ENCODE data around the gene ELAPOR1.

ELAPOR1 gene

DNA sequence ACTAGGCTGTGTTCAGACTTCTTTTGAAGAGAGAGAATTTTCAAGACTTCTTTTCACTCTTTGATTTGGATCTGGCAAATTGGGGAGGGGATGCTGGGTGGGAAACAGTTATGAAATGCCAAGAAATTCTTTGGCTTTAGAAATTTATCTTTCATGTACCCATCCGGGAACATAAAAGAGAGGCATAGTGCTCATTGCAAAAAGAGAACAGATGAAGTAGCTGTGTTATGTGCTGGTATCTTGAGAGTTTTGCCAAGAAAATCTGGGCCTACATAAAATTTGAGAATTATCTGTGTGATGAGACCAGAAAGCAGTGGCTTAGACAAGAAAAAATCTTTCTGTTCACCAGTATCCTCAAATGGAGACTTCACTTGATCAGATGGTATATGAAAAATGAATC lies 19.0 kb upstream of the ELAPOR1 start:
- DNase-seq (ENCODE audit: low spot score), result no peak

DNA sequence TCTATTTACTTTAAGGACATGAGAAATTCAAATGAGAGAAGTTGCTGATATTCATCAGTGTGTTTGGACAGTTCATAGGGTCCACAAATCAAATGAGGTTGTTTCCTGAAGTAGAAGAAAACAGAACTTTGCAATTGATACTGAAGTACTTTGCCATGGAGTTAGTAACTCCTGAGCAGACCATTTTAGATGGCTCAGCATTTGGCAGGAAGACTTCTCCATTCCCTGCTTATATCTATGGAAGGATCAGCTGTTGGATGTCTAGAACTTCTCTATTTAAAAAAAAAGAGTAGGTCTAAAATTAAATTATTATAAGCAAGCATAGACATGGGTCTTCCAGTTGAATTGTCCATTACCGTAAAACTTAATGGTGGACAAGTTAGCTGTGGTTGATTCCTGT lies 18.3 kb upstream of the ELAPOR1 start:
- no peak for DNase-seq (ENCODE audit: low spot score)

DNA sequence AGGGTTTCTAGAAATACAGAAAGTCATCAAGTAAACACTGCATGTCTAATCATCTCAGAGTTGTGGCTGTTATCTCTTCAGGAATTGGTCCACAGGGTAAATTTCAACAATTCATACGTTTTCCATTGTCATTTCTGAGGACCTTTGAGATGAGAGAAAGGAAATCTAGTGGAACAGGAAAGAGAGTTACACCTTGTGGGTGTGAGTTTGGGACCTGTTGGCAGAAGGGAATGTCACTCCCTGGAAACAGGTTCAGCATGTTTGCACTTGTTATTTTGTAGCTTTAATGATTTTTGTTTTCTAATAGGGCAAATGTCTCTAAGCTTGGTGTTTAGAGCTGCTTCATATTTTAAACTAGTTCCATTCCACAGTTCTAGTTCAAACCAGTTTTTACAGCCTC lies 17.8 kb upstream of the ELAPOR1 start:
- DNase-seq (ENCODE audit: low spot score), result no peak

DNA sequence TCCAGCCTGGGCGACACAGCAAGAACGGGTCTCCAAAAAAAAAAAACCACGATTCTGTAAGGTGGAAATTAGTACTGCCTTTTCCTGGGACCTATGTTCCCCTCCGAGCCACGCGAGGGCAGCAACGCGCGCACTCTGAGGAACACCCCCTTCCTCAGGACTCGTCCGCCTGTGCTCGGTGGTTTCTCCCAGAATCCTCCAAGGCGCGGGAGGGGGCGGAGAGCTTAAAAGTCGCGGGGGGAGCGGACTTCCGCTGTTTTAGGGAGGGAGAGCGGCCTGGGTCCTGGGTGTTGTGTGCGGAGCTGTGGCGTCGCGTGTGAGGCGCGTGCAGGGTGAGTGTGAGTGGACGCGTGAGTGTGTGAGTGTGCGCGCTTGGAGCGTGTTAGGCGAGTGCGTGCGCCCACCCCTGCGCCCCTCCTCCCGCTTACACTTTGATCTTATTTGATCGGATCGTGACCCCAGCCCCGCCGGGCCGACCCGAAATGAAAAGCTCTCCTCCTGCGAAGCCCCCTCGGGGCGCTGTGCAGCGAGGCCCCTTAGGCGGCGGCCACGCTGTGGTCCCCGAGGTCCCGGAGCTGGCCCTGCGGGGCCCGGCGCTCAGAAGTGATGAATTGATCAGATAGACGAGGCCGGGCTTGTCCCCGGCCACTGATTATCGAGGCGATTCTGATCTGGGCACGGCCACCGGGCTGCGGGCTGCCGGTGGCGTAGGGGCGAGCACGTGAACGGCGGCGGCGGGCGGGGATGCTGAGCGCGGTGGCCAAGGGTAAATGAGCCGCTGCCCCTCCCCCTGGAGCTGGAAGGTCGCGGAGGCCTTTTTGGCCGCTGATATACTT lies 13.8 kb upstream of the ELAPOR1 start:
- DNase-seq (ENCODE audit: low spot score), result peak; percentile 80

DNA sequence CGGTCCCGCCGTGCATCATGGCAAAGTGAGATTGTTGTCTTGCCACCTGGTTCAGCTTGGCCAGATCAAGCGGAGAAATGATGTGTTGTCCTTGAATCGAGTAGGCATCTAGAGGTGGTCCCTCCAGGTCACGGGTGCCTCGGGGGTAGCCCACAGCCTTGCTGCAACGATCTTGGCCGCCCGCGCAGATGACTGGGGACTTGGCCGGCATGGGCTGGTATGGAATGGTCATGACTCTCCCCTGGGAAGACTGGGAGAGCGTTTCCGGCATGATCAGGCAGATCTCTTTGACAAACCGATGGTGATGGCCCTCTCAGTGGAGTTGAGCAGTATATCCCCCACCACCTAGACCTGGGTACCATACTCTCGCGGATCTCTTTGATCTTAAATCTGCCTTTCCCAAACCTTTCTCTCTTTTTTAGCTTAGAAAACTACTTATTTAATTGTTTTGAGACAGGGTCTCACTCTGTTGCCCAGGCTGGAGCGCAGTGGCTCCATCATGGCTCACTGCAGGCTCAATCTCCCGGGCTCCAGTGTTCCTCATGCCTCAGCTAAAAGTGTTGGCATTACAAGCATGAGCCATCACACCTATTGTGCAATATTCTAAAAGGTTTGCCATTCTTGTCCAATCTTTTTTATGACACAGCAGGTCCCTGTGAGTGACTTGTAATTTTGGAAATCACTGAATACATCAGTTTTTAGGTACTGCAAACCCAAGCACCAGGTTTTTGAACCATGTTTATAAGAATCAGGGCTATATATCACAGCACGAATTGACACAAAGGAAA lies 9.4 kb upstream of the ELAPOR1 start:
- no peak for DNase-seq (ENCODE audit: low spot score)

DNA sequence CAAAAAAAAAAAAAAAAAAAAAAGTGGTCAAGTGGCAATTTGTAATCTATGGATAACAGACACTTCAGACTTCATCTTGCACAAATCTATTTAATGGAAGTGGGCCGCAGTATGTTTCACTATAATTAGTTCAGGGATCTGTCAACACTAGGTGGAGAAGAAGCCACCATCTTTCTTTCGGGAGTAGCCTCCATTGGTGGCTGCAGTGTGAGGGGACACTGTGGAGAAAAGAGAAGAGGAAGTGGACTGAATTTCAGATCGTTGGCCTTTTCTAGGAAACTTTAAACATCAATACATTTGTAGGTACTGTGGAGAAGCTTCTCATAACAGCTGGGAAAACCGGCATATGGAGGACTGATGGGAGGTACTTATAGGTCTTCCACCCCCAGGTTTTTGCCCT lies 8.0 kb upstream of the ELAPOR1 start:
- DNase-seq (ENCODE audit: low spot score), result no peak

DNA sequence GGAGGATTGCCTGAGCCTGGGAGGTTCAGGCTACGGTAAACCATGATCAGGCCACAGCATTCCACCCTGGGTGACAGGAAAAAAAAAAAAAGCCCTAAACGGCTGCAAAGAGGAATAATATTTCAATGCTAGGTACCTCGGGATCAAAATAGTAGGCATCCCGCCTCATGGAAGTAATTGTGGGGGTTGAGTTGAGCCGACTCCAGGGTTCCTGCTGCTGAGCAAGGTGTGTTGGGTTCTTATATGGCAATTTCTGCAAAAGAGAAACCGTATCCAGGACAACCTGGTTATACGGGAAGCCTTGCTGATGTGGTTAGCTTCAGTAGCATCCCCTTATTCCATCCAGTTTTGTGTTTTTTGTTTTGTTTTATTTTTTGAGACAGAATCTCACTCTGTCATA lies 6.1 kb upstream of the ELAPOR1 start:
- no peak for DNase-seq (ENCODE audit: low spot score)

DNA sequence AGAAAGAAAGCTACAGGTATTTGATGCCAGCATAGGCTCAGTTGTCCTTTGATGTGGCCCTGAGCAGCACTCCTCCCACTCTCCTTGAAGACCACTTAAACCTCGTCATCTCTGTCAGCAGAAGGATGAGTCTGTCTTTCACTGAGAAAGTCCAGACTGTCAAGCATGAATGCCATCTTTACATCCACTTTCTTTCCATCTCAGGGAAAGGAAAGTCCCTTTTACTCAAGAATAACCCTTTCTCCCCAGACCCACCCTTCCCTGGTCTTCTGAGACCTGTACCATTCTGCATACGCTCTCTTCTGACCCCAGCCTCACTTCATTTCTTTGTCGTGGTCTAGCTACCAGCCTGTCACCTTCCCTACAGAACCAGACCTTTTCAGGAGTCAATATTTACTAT lies 4.0 kb upstream of the ELAPOR1 start:
- DNase-seq (ENCODE audit: low spot score), result no peak

DNA sequence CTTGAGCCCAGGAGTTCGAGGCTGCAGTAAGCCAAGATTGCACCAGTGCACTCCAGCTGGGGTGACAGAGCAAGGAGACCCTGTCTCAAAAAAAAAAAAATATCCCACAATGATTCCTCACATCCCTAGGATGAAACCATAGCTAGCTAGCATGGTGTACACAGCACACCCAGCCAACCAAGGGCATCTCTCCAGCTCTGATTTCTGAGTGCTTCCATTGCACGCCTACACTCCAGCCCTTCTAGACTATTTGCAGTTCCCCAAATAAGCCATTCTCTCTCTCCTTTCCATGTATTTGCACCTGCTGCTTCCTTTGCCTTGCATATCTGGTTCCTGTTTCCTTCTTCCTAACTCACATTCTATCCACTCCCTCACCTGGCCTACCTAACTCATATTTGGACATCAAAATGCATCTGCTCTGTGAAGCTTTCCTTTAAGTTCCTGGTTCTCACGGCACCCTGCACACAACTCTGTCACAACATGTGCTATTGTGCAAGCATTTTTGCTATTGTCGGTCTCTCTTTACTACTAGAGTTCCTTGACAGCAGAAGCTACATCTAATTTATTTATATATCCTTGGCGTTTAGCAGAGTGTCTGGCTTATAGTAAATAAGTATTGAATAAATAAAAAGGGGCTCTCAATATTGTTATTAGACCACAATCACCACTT lies 2.4 kb upstream of the ELAPOR1 start:
- DNase-seq (ENCODE audit: low spot score), result no peak

DNA sequence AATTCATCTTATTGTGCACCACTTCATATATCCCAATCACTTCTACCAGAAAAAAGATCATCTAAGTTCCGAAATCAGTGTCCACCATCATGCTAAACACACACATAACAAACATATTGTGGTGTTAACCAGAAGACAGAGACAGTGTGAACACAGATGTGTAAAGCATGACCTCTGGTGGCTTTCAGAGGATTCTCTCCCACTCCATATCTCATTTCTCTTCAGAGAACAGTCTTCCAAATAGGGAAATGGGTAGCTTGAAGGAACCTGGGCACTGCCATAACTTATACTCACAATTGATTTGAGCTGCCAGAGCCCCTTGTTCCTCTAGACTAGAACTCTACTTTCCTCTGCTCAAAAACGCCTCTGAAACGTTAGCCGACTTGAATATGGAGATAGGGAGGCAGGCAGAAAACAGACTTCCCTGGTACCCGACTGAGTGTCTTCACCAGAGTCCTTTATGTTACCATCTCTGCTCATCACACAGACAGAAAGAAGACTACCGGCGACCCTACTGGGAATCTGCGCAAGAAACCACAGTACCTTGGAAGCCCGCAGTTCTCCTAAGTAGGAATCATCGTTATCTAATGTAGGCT lies 1.8 kb upstream of the ELAPOR1 start:
- peak; percentile 15 for DNase-seq (ENCODE audit: low spot score)

DNA sequence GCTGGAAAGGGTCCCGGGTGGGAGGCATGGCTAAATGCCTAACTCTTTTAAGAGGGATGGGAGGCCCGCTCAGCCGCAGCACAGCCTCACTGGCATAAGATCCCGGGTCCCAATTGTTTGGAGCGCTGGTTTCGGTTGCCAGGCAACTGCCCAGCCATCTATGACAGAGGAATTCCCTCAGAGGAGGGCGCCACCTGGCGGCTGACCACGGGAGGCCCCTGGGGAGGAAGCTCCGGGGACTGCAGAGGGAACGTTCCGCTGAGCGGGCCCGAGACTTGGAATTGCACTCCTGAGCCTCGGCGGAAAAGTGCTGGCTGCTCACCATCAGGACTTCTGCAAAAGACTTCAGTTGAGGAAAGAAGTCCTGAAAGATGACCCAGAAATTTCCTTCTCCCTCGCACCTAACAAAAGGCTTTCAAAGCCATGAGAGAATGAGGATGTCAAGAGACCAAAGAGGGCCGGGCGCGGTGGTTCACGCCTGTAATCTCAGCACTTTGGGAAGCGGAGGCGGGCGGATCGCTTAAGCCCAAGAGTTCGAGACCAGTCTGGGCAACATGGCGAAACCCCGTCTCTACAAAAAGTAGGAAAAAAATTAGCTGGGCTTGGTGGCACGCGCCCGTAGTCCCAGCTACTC lies 1.1 kb upstream of the ELAPOR1 start:
- DNase-seq (ENCODE audit: low spot score), result peak; percentile 70

DNA sequence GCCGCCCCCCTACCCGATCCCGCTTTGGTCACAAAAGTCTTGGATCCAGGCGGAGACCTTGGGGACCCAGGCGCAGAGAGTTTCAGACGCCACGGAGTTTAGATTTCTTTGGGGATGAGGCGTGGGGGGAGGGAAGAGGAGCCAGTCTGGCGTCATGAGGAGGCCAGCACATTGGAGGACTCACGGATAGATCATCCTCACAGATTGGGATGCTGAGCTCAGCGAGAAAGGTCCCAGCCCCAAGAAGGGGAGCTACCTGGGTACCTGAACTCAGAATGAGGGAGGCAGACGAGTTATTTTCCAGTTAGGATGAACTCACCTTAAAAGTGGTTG lies 393 bp downstream of the ELAPOR1 start:
- no peak for DNase-seq (ENCODE audit: low spot score)

DNA sequence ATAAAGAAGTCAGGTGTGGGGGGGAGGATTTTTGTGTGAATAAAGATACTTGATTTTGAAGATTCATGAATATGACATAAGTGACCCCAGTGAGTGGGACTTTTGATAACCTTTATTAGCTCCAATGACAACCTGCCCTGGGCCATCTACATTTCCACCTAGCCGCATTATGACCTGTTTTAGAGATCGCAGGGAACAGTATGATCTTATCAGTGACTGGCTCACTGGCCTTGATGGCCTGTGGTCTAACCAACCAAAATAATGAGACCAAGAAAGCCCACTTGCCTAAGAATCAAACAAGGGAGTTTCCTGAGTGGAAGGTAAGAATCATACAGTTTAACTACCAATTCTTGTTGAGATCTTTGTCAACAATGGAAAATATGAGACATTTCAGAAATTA lies 1.8 kb downstream of the ELAPOR1 start:
- no peak for DNase-seq (ENCODE audit: low spot score)

DNA sequence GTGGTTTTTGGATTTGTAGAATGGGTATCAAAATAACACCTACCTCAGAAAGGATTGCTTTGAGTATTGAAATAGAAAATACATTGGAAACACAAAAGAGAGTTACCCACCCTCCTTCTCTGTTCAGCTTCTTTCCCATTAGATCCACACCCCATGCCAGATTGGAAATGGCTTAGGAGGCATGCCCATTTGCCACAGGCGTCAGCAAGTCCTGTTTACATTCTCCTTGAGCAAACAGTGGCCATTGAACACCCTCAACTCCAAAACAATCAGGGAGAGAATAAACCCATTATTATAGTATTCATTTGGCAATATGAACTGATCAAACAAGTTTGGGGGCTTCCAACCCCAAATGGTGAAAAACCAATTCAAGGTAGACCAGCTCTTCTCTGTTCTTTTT lies 2.4 kb downstream of the ELAPOR1 start:
- DNase-seq (ENCODE audit: low spot score), result no peak

DNA sequence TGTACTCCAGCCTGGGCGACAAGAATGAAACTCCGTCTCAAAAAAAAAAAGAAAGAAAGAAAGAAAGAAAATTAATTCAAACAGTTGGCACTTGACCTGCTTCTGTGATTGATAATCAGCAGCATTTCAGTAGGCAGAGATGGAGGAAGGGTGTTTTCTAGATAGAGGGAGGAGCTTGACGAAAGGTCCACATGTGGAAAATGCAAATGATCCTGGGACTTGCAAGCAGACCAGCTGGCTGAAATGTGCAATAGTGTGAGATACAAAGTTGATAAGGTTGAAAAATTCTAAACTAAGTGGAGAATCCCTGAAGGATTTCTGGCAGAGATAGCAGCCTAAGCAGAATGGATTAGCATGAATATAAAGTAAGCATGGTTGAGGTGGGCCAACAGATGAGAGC lies 4.2 kb downstream of the ELAPOR1 start:
- no peak for DNase-seq (ENCODE audit: low spot score)

DNA sequence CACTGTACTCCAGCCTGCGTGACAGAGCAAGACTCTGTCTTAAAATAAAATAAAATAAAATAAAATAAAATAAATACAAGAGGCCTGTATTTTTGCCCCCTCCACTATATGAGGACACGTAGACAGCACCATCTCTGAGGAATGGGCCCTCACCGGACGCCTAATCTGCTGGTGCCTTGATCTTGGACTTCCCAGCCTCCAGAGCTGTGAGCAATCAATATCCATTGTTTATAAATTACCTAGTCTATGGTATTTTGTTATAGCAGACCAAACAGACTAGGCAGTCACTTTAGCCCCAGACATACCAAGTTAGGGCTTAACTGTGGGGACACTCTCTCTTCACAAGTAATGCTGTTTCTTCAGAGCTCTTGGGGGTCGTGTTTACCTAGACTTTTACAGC lies 6.4 kb downstream of the ELAPOR1 start:
- no peak for DNase-seq (ENCODE audit: low spot score)

DNA sequence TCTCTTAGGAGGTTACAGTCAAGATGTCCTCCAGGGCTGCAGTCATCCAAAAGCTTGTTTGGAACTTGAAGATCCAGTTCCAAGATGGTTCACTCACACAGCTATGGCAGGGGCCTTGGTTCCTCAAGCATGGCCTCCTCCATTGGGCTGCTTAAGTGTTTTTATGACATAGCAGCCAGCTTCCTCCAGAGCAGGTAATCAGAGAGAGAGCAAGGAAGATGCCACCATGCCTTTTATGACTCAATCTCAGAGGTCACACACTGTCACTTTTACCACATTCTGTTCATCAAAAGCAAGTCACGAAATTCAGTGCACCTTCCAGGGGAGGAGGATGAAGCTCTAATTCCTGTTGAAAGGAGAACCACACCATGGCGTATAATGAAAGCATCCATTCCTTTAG lies 17.1 kb downstream of the ELAPOR1 start:
- DNase-seq (ENCODE audit: low spot score), result no peak

DNA sequence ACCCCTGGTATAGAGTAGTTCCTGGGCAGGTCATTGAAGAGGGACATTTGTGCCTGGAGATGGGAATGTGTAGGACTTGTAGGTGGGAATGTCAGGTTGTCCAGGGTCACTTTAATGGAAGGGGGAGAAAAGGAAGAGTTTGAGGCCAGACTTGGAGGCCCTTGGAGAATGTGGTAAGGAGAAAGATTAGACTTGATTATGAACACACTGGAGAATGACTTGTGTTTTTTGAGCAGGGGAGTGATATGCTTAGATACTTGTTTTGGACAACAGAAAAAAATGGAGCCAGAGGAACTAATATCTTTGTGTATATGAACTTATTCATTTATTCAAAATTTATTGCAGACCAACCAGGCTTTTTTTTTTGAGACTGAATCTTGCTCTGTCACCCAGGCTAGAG lies 17.9 kb downstream of the ELAPOR1 start:
- DNase-seq (ENCODE audit: low spot score), result no peak

DNA sequence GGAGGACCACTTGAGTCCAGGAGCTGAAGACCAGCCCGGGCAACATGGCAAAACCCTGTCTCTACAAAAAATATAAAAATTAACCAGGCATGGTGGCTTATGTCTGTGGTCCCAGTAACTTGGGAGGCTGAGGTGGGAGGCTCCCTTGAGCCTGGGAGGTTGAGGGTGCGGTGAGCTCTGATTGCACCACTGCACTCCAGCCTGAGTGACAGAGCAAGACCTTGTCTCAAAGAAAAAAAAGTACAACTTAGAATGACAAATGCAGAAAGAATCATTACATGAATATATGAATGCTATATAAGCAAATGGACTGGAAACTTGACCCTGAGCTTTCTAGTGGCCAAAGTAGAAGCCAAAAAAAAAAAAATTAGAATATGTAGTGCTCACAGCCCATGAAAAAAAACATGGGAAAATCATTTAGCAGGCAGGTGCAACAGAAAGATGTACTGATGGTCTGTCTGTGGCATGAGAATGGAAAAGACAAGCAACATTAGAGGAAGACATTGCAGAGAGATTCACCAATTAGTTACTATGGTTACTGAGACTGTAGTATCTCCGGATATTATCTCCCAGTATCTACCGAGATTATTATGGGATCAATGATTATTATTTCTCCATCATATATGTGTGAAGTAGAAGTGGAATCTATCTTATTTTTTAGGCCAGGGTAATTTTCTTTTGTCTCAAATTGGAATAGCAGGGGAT lies 19.2 kb downstream of the ELAPOR1 start:
- DNase-seq (ENCODE audit: low spot score), result no peak

DNA sequence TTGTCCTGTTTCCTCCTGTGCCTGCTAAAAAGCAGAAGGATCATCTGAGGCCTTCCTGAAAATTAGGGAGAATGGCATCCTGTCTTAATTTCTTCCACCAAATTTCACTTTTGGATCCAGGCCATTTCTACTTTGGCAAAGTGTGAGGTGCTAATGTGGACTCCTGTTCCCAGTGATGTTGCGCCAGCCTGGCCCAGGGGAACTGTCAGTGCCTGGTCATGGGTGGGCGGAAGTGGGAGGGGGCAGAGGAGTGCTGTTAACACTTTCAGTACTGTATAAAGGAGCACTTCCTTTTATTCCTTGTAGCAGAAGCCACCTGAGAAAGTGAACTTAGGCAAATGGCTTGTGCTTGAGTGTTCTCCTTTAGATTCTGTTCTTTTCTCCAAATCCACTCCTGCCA lies 19.9 kb downstream of the ELAPOR1 start:
- DNase-seq (ENCODE audit: low spot score), result no peak

DNA sequence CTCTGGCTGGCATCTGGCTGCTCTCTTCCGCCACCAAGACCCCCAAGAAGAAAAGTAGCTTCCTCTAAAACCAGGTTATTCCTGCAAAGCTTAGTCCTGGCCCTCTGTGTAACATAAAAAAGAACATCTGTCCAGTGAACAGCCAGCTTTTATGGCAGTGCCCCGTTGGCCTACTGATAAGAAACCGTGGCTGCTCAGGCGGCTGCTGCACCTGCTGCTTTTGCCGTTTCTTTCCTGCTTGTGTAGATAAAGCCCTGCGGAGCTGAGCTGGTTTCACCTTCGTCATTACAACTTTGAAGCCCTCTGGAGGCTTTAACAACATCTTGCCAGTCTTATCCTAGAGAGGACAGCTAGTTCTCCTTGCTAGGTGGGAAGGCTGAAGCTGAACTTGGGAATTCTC lies 20.5 kb downstream of the ELAPOR1 start:
- DNase-seq (ENCODE audit: low spot score), result no peak

DNA sequence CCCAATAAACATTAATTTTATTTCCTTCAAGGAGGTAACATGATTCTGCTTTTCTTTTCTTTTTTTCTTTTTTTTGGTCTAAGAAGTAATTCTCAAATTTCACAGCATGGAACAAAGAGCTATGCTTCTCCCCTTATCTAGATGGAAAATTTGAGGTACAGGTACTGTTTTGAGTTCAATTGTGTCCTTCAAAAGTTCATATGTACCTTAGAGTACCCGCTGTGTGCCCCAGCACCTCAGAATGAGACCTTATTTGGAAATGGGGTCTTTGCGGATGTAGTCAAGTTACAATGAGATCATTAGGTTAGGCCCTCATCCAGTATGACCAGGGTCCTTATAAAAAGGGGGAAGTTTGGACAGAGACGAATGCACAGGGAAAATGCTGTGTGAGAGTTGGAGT lies 22.0 kb downstream of the ELAPOR1 start:
- DNase-seq (ENCODE audit: low spot score), result no peak
